GM18517 (cell line): ENCODE measurements around the gene SLC35E1.

Experiments used
- ATAC-seq: cut with Tn5 transposase; IDR thresholded peaks from one replicate; pipeline ENCODE4 v1.9.1; 2021; ENCODE audit warnings: mild to moderate bottlenecking, moderate library complexity; ENCODE audit not compliant: unreplicated experiment

SLC35E1 gene

GRCh38 chr19:16598848-16599247 lies 26.6 kb upstream of the SLC35E1 start:
- no peak for ATAC-seq

- no peak for ATAC-seq
Observed at GRCh38 chr19:16596399-16596798, 24.2 kb upstream of the SLC35E1 start.

GRCh38 chr19:16595097-16595496 lies 22.9 kb upstream of the SLC35E1 start:
- ATAC-seq = no peak

GRCh38 chr19:16594681-16595091 lies 22.5 kb upstream of the SLC35E1 start:
- no peak for ATAC-seq

GRCh38 chr19:16594131-16594586 lies 21.9 kb upstream of the SLC35E1 start:
- no peak for ATAC-seq

- ATAC-seq = no peak
Observed at GRCh38 chr19:16593181-16593580, 21.0 kb upstream of the SLC35E1 start.

GRCh38 chr19:16591803-16592556 lies 19.8 kb upstream of the SLC35E1 start:
- ATAC-seq = no peak

- ATAC-seq = no peak
Observed at GRCh38 chr19:16590876-16591802, 18.9 kb upstream of the SLC35E1 start.

GRCh38 chr19:16589917-16590316 lies 17.7 kb upstream of the SLC35E1 start:
- no peak for ATAC-seq

GRCh38 chr19:16588824-16589577 lies 16.8 kb upstream of the SLC35E1 start:
- no peak for ATAC-seq

- ATAC-seq = peak; percentile 44
Observed at GRCh38 chr19:16587833-16588823, 15.9 kb upstream of the SLC35E1 start.

GRCh38 chr19:16586991-16587832 lies 15.0 kb upstream of the SLC35E1 start:
- no peak for ATAC-seq

GRCh38 chr19:16586477-16586871 lies 14.3 kb upstream of the SLC35E1 start:
- ATAC-seq = no peak

GRCh38 chr19:16585808-16586476 lies 13.7 kb upstream of the SLC35E1 start:
- ATAC-seq = peak; percentile 37

- no peak for ATAC-seq
Observed at GRCh38 chr19:16585094-16585801, 13.0 kb upstream of the SLC35E1 start.

- peak; percentile 53 for ATAC-seq
Observed at GRCh38 chr19:16584248-16585093, 12.3 kb upstream of the SLC35E1 start.
